ENCODE results near the gene CKAP2L.

Gene CKAP2L

GRCh38 chr2:112757265-112757664 is 7.1 kb downstream of the CKAP2L start:
- no peak for DNase-seq

DNA sequence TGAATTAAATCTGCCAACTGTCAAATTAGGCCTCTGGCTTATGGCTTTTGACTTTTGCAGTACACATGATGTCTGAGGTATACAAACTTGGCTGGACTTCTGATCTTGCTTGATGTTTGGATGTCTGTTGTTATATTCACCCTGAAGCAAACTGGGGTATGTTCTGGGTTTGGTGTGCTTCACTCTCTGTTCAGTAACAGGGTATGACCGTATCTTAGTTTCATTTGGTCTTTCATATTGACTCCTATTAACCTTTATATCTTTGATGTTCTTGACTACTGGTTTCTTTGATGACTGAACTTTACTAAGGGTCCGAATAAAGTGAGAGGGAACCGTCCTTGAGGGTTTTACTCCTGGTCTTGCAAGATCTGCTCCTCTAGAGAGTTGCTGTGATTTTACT is 8.2 kb downstream of the CKAP2L start:
- no peak for DNase-seq

DNA sequence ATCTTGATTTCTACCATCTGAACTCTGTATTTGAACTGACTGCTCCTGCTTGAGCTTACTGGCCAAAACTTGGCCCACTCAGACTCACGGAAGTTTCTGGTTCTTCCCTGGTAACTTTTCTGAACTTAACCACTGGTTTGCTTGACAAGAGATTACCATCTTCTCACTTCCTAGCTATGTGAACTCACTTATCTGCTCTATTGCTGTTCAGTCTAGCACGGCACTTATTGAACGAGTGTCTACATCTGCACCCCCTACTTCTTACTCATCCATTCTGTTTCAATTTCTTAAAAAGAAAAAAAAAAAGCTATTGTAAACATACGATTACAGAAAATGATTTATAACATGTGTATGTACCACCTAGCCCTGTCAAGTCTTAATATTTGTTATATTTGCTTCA is 9.0 kb downstream of the CKAP2L start:
- no peak for DNase-seq

- DNase-seq = no peak
Observed at GRCh38 chr2:112754564-112754963, 9.8 kb downstream of the CKAP2L start.

GRCh38 chr2:112752667-112753066 is 11.7 kb downstream of the CKAP2L start:
- DNase-seq = no peak

DNA sequence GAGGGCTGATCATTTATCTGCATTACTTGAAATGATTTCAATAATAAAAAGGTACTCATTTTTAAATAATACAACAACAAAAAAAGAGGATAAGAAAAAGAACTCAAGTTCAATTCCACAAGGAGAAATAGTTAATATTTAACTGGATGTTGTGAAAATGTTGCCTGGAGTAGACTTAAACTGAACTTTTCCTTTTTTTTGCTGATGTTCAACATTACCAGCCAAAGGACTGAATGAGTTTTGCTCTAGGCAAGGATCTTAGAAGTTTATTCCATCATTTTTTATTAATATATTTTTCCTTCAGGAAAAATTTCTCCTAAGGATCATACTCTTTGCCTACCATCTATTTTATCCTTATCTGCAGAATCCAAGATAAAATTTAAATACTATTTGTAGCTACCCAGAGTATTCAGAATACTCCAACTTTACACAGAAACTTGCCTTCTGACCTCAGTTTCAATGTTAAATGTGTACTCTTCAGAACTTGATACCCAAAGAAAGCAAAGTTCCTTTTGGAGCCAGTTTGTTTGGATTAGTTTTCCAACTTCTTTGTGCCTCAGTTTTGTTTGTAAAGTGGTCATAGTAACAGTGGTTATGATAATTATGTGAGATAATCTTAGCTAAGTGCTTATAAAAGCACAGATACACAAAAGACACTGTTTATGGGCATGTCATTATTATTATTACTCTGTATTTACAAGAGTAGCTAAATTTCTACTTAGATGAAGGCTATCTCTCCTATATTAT is 12.8 kb downstream of the CKAP2L start:
- DNase-seq = no peak

- no peak for DNase-seq
Observed at GRCh38 chr2:112750560-112750843, 13.9 kb downstream of the CKAP2L start.

GRCh38 chr2:112749755-112750559 is 14.5 kb downstream of the CKAP2L start:
- peak; percentile 89 for DNase-seq

DNA sequence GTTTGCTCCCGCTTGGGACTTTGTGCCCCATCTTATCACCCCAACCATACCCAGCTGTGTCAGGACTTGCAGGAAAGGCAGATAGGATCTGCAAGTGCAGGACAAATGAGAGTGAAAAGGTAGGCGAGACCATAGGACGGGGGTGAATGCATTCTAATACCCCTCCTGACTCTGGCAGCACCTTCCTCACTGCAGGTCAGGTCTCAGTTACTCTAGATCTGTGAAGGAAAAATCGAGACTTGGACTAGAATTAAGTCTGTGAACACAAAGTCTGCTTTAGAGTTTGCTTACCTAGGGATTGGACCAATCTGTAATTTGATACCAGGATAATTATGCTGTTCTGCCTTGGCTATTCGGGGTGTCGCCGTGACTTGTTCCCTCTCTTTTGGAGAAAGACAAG is 23.9 kb downstream of the CKAP2L start:
- DNase-seq = no peak

DNA sequence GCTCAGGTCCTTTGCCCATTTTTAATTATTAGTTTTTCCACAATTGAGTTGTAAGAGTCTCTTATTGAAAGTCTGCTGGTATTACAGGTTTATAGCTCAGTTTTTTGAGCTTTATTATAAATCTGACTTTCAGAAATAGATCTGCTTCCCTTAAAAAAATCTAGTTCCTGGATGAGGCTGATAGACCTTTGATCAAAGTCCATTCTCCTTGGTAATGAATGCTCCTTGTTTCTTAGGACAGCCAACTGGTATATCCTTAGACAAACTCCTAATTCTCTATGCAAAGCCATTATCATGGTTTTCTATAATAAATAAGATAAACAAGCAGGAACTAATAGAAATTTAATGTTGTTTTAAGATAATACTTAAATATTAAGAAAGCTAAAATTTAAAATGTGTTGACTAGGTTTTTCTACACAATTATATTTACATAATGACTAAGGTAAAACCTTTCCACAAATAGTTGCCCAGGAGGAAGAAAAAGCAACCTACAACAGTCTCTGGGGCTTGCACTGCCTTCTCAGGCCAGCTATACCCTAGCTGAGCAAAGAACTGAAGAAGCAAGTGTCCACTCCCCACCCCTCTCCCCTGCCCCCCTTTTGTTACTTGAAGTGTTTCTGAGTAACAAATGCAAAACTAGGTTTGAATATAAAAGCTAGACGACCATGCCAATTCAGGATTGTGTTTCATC is 26.7 kb downstream of the CKAP2L start:
- no peak for DNase-seq

DNA sequence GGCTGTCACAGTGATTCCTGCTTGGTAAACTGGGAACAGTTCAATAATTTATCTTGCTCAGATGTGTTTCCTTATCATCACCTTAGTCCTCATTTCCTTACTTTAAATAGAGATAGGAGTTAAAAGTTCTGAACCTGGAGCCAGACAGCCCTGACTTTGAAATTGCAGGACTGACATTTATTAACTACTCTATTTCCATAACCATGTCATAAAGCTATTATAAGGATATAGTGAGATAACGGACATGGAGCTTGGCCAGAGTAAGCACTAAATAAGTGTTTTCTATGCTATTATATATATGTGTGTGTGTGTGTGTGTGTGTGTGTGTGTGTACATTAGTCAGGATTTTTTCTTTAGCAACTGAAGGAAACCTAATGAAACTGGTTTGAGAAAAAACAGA is 30.5 kb downstream of the CKAP2L start:
- DNase-seq = no peak

GRCh38 chr2:112733456-112733855 is 31.0 kb downstream of the CKAP2L start:
- no peak for DNase-seq

DNA sequence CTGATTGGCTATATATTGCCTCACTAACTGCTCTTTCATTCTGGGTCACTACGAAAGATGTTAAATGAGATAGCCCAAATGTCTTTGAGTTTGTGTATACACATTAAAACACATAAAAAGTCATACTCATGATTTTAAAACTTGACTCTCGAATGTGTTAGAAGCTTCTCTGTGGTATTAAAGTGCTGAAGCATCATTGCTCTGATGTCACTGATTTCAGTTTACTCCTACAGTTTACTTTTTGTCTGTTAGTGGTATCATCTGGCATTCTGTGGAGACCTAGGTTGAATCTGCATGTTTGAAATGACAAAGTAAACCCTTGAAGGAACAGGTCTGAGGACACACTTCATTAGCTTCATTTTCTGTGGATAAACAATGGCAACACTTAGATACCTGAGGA is 32.9 kb downstream of the CKAP2L start:
- DNase-seq = no peak

GRCh38 chr2:112730791-112731190 is 33.6 kb downstream of the CKAP2L start:
- no peak for DNase-seq

- DNase-seq = no peak
Observed at GRCh38 chr2:112730216-112730615, 34.2 kb downstream of the CKAP2L start.

DNA sequence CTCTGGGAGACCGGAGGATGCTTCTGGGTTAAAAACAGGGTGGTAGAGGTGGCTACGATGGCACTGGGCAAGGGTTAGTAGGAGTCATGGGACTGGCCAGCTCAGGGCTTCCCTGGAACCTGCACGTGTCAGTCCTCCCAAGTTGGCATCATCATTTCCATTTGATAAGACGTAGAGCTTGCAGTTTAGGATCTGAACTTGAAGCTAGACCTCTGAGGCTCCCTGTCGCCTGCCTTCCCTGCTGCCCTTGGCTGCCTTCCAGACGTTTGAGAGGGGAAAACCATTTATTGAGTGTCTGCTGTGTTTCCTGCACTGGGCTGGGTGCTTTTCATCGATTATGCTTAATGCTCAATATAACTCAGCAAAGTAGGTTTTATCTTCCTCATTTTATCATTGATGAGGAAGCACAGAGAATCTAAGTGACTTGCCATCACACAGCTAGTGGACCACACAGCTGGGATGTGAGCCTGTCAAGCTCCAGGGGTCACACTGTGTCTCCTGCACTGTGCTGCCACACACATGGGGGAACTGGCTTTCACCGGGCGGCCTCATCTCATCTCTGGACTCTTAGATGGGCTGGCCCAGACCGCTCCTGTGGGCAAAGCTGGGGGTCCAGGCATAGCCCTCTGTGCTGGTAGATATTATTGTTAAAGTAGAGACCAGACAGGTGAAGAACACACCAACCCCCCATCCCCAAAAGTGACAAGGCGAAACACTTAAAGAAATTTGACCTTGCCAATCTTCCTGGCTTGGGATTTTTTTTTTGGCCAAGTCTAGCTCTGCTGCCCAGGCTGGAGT is 35.8 kb downstream of the CKAP2L start:
- no peak for DNase-seq

GRCh38 chr2:112728029-112728362 is 36.4 kb downstream of the CKAP2L start:
- DNase-seq = no peak

DNA sequence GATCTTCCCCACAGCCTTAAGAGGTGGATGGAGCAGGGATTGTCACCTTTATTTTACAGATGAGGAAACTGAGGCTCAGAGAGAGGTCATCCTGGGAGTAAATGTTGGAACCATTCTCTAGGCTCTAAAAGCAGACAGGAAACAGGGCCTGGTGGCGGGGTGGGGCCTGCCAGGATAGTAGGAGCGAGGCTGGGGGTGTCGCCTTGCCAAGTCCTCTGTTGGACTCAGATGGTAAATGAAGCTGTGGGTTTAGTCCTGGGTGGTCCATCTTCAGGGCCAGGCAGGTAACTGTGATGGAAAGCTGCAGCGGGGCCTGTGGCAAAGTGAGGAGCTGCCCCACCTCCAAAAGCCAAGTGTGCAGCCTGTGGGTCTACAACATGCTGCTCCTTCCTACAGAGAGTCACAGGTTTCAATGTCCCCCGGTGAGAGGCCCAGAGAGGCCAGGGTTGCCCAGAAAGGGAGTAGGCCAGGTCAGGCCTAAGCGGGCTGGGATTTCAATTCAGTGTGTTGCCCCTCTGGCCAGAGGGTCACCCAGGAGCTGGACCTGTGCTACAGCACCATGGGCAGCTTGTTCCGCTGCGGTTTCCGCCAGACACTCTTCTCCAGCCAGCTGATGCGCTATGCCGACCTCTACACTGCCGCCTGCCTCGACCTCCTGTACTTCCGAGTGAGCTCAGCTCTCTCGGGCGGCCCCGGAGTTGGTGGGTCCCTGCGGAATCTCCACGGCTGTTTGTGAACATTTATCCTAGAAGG is 37.0 kb downstream of the CKAP2L start:
- no peak for DNase-seq

GRCh38 chr2:112726487-112727190 is 37.8 kb downstream of the CKAP2L start:
- peak; percentile 93 for DNase-seq

- no peak for DNase-seq
Observed at GRCh38 chr2:112725545-112726457, 38.6 kb downstream of the CKAP2L start.
